DMS79 treated with DMSO at 0.1 percent for 48 hours (cell line): ENCODE measurements around the gene HMCN1.

ENCODE experiments used
- DNase-seq: peaks from one replicate; lab custom pipeline; 2025; lab: John Stamatoyannopoulos, UW

HMCN1 gene

GRCh38 chr1:185804608-185805007, 70.4 kb downstream of the HMCN1 start:
- no peak for DNase-seq

GRCh38 chr1:185807275-185807674, 73.1 kb downstream of the HMCN1 start:
- no peak for DNase-seq

GRCh38 chr1:185808631-185809030, 74.4 kb downstream of the HMCN1 start:
- no peak for DNase-seq

GRCh38 chr1:185811073-185811709, 77.0 kb downstream of the HMCN1 start:
- no peak for DNase-seq

- no peak for DNase-seq
These were observed 78.7 kb downstream of the HMCN1 start for GRCh38 chr1:185812934-185813333.

GRCh38 chr1:185813401-185813979, 79.3 kb downstream of the HMCN1 start:
- no peak for DNase-seq

GRCh38 chr1:185816460-185816859, 82.3 kb downstream of the HMCN1 start:
- no peak for DNase-seq

- DNase-seq, result no peak
These were observed 85.6 kb downstream of the HMCN1 start for GRCh38 chr1:185819798-185820197.

GRCh38 chr1:185821612-185822385, 87.6 kb downstream of the HMCN1 start:
- no peak for DNase-seq

GRCh38 chr1:185823467-185823866, 89.3 kb downstream of the HMCN1 start:
- no peak for DNase-seq

- no peak for DNase-seq
These were observed 89.9 kb downstream of the HMCN1 start for GRCh38 chr1:185824106-185824505.

- no peak for DNase-seq
These were observed 91.4 kb downstream of the HMCN1 start for GRCh38 chr1:185825556-185825955.

- DNase-seq, result no peak
These were observed 100.2 kb downstream of the HMCN1 start for GRCh38 chr1:185834371-185834905.

GRCh38 chr1:185835191-185835590, 101.0 kb downstream of the HMCN1 start:
- no peak for DNase-seq

GRCh38 chr1:185837711-185838110, 103.5 kb downstream of the HMCN1 start:
- DNase-seq, result no peak

GRCh38 chr1:185838111-185838510, 103.9 kb downstream of the HMCN1 start:
- DNase-seq, result no peak

GRCh38 chr1:185840880-185841279, 106.7 kb downstream of the HMCN1 start:
- DNase-seq, result no peak

- no peak for DNase-seq
These were observed 109.2 kb downstream of the HMCN1 start for GRCh38 chr1:185843297-185843869.

- DNase-seq, result no peak
These were observed 109.8 kb downstream of the HMCN1 start for GRCh38 chr1:185843986-185844385.

- DNase-seq, result no peak
These were observed 112.7 kb downstream of the HMCN1 start for GRCh38 chr1:185846672-185847444.

GRCh38 chr1:185849014-185849413, 114.8 kb downstream of the HMCN1 start:
- DNase-seq, result no peak

- DNase-seq, result no peak
These were observed 116.2 kb downstream of the HMCN1 start for GRCh38 chr1:185850366-185850765.
